ENCODE measurements around the gene TSPAN14.

TSPAN14 gene

GRCh38 chr10:80491251-80492102, 37.4 kb downstream of the TSPAN14 start:
- DNase-seq, result no peak

- no peak for DNase-seq
These were observed 38.9 kb downstream of the TSPAN14 start for GRCh38 chr10:80492848-80493521.

GRCh38 chr10:80493522-80494051, 39.5 kb downstream of the TSPAN14 start:
- DNase-seq, result no peak

GRCh38 chr10:80496555-80497172, 42.6 kb downstream of the TSPAN14 start:
- DNase-seq, result no peak

- peak; percentile 70 for DNase-seq
These were observed 43.3 kb downstream of the TSPAN14 start for GRCh38 chr10:80497187-80498077.

- DNase-seq, result no peak
These were observed 44.1 kb downstream of the TSPAN14 start for GRCh38 chr10:80498078-80498832.

- DNase-seq, result peak; percentile 99
These were observed 45.0 kb downstream of the TSPAN14 start for GRCh38 chr10:80498833-80499741.

GRCh38 chr10:80500572-80501380, 46.7 kb downstream of the TSPAN14 start:
- no peak for DNase-seq

- no peak for DNase-seq
These were observed 47.3 kb downstream of the TSPAN14 start for GRCh38 chr10:80501381-80501912.

- no peak for DNase-seq
These were observed 47.9 kb downstream of the TSPAN14 start for GRCh38 chr10:80501913-80502521.

GRCh38 chr10:80502621-80503583, 48.8 kb downstream of the TSPAN14 start:
- DNase-seq, result no peak

- DNase-seq, result no peak
These were observed 49.6 kb downstream of the TSPAN14 start for GRCh38 chr10:80503584-80504157.

- DNase-seq, result no peak
These were observed 50.2 kb downstream of the TSPAN14 start for GRCh38 chr10:80504158-80504811.

- no peak for DNase-seq
These were observed 50.9 kb downstream of the TSPAN14 start for GRCh38 chr10:80504897-80505465.

GRCh38 chr10:80506189-80506575, 52.1 kb downstream of the TSPAN14 start:
- DNase-seq, result peak; percentile 33

GRCh38 chr10:80506836-80507487, 52.9 kb downstream of the TSPAN14 start:
- no peak for DNase-seq

Measured in HCEC 1CT (cell line).